Stimulated activated CD8-positive, alpha-beta memory T cell treated with anti-CD3 and anti-CD28 coated beads, Interleukin-4, amount 100 ng/mL, for 4 hours (primary cell): ENCODE results near the gene SMYD5.
"Not testable (repeated sequence)": the region's sequence is repeated elsewhere in the genome, so short reads cannot be mapped to it uniquely, and the experiment has no call there.

Experiments used
- DNase-seq, 2 donors: peaks; one replicate each; pipeline ENCODE4 v3.0.0-alpha.2; 2020; ENCODE audit warnings: low read depth in 2 of 2, low spot score in 1 of 2

SMYD5 gene

DNA sequence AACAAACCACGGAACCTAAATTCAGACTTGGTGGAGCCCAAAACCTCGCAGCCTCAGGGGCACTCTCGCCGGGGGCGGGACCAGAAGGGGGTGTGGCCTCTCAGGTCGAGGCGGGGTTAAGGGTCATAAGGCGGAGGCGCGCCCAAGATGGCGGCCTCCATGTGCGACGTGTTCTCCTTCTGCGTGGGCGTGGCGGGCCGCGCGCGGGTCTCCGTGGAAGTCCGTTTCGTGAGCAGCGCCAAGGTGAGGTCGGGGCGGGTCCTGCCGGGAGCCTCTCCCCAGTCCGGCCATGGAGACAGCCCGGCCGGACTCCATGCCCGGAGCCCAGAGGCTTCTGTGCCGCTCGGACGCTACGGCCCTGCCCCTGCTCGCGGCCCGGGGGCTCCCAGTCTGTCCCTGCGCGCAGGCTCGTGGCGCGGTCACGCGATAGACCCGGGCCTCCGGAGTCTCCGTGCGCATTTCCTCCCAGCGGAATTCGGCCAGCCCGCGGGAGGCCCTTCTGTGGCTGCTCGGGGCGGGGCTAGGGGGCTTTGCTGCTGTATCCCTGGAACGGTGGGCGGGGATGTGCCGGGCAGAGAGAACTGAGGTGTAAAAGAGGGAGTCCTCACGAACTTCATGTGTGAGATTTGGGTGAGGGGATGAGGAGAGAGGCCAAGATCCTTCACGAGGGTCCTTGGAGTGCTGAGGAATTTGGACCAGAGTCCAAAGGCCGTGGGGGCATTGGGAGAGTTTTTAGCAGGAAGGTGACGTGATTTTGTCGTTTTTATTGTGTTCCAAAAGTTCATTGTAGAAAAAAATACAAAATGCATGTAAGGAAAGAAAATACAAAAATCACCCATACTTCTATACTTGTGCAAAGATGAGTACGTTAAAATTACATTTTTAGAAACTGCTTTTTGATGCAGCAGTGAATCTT lies at the start of gene SMYD5:
Gene SMYD5, plus strand, starts transcription at position 126 of the 916 bp plus-strand sequence. Its CDS starts 22 bp downstream, at position 148.
- peak; percentile 81 to 86 for DNase-seq

DNA sequence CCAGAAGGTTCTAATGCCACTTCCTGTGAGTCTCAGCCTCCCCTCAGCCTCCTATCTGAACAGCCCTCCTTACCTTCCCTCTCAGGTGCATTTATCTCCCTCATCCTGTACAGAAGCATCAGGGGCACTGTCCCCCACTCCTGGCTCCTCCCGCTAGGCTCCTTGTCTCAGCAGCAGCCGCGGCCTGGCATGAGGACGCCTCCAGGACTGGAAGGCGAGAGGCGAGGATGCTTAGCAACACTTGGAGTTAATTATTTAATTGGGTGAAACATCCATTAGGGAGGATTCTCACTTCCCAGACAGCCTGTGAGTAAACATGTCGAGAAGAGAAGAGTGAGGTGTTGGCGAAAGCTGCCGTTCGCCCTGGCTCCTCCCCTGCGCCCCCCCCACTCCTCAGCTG lies 48.1 kb upstream of the SMYD5 start:
- not testable (repeated sequence) for DNase-seq

DNA sequence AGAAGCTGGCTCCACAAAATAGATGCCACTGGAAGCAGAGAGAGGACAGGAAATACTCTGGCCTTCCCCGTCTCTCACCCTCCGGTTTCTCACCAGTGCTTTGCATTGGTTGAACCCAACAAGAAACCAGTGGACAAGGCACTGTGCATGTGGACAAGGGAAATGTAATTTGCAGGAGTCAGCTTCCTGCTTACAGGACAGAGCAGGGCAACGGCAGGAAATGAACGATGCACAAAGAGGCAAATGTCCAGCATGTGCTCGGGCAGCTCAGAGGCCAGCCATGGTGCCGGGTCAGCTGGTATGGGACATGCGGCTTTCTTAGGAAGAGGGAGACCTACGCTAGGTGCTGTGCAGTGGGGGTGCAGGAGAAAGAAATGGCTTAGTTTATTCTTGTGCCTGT lies 47.2 kb upstream of the SMYD5 start:
- not testable (repeated sequence) for DNase-seq

DNA sequence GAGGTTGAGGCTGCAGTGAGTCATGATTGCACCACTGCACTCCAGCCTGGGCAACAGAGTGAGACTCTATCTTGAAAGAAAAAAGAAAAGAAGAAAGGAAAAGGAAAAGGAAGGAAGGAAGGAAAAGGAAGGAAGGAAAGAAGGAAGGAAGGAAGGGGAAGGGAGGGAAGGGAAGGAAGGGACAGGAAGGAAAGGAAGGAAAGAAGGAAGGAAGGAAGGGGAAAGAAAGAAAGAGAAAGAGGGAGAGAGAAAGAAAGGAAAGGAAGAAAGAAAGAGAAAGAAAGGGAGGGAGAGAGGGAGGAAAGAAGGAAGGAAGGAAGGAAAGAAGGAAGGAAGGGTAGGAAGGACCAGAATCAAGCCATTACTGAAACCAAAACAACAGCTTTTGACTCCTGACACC lies 45.7 kb upstream of the SMYD5 start:
- not testable (repeated sequence) for DNase-seq

DNA sequence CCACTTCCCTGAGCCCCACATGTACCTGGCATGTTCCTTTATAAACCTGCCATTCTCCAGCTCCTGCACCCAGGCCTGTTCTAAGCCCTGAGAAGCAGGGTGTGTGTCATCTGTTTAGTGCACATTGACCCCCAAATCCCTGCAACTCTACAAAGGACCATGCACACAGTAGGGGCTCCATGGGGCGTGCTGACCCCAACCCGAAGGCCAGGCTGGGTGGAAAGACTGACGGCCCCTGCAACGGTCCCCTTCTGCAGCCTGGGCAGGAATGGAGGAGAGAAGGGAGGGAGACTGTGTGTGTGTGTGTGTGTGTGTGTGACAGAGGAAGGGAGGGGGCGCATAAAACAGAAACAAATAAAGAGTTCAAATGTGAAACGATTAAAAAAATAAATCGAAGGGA lies 43.7 kb upstream of the SMYD5 start:
- DNase-seq, result not testable (repeated sequence)

DNA sequence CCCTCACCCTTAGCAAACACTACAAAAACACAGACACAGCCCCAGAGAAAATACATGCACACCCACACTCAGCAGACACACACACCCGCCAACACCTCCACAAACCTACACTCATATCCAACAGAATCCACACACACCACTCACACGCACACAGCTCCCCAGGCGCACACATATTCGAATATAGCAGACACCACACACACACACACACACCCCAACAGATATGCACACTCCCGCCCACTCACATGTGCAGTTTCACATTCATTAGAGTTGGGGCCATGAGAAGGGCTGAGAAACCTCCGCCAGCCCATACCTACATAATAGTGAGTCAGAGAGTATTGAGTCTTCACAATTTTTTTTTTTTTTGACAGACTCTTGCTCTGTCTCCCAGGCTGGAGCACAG lies 41.1 kb upstream of the SMYD5 start:
- no peak for DNase-seq

DNA sequence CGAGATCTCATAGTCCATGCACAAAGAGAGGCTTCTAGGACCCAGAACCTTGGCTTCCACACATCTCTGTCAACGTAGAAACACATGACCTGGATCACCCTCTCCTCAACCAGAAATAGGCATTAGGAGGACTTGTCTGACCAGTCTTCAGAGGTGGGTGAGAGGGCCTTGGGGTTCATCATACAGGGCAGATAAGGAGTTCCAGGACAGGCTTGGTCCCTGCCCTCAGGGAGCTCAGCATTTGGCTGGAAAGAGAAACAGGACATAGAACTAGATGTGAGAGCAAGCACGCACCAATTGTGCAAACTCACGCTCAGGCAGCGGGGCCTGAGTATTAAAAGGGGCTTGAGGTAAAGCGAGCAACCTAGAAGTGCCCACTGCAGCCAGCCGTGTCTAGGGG lies 40.3 kb upstream of the SMYD5 start:
- no peak for DNase-seq

DNA sequence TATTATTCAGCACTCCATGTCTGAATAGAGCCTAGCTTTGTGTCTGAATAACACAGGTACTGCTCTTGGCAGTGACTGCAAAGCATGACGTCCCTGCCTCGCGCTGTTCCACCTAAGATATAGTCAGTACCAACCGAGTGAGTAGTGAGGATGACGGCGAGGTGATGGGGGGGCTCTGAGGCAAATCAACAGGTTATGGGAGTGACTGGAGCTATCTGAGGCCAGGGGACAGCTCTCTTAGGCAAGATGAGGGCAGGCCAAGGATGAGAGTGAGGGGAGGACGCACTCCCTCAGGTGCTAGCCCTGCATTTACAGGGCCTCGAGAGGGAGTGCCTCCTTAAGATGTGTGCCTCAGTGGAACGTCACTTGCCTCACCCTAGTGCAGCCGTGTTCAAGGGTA lies 39.8 kb upstream of the SMYD5 start:
- DNase-seq, result no peak

DNA sequence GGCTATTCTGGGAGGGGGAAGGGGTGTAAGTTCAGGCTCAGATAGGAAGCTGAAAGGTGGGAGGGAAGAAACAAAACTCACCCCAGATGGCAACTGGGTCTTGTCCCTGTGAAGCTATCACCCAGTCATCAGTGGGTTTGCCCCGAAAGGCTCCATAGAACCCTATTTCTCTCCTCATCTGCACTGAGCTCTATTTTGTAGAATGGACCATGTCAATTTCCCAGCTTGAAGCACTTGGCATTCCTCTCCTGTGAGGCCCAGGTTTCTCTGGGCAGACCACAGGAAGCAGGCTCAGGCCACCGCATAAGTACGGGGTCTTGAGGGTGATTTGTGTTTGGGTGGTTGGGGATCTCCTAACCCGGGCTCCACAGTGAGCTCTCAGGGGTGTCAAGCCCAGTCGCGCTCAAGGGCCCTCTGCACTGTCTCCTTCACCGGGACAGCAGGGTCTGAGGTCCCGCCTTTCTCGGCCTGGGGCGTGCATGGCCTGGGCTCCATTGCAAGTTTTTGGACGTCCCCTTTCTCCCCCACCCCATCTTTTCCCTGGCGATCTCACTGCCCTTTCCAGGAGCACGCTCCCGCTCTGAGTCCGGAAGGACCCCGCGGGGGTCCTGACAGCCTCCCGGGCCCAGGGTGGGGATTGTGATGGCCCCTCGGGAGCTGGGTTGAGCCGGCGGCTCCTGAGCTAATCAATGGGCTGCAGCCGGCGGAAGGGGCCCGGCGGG lies 38.9 kb upstream of the SMYD5 start:
- no peak for DNase-seq

DNA sequence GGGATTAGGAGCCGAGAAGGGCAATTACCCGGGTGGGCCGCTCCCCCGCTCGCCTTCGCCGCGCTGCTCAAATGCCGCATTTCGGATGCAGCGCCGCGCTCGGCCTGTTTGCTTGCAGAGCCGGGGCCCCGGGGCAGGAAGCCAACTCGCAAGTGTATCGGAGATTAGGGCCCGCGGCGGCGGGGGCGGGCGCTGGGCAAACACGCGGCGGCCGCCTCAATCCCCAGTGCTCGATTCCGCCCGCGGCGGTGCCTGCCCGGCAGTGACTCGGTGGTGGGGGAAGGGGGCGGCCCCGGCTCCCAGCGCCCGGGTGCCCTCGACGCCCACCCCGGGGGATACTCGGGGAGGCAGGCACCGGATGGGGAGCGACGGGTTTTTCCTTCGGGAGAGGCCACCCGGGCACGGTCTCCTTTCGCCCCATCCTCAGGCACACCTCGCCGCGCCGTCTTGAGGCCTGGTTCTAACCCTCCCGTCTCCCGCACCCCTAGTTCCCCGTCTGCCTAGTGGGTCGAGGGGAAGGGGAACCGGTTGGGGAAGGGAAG lies 38.3 kb upstream of the SMYD5 start:
- DNase-seq, result peak; percentile 28 to 43

DNA sequence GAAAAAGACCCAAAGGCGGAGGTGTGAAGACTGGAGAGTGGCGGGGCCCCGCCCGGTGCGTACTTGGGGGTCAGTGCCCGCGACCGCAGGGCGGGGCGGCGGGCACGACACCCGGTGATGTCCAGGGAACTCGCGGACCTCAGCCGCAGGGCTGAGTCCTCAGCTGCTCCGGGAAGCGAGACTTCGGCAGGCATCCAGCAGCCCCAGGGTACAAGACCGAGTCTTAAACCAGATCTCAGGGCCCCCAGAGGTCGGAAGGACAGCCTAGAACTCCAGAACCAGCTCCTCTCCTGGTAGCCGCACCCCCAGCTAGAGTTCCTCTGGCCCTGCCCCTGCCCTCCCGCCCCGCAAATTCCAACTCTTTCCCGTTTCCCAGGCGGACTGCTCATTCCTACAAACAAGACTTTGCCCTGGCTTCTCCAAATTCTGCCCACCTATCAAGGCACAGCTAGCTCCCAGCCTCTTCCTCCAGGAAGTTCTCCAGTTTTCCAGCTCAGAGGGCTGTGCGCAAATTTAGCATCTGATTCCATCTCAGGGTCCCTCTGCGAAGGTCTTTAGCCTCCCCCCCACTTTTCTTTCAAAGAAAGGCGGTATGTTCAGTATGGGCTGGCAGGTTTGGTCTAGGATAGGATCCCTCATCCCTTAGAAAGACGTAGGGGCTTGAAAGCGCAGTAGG lies 37.7 kb upstream of the SMYD5 start:
- DNase-seq, result no peak

DNA sequence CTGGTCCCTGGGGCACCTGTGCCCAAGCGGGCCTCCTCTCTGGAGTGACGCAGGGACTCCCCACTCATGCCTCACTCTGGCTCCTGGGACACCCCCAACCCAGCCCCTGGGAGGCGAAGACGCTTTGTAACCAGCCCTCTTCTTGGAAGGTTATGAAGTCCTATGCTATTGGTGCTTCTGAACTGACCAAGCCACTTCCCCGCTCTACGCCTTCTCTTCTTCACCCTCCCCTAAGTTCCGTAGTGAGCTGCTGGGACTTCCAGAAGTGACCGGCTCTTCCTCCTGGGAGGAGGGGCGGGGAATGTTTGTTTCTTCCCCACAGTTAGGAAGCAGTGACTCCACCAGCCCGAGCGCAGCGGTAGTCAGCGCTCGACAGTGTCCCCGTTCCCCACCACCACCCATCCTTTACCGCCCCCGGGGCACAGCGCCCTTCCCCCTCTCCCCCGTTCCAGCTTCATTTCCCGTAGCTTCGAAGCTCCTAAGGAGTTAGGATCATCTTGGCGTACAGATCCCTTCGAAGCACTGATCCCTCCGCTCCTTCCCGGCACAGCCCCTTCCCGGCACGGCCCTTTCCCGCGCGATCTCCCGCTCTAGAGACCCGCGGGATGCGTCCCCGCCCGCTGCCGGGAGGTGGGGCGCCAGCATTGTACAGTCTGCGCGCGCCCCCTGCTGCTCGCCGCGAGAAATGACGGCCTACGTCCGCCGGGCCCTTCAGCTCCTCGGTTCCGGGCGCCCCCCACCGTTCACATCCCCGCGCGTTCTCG lies 37.0 kb upstream of the SMYD5 start:
- peak; percentile 74 to 79 for DNase-seq

DNA sequence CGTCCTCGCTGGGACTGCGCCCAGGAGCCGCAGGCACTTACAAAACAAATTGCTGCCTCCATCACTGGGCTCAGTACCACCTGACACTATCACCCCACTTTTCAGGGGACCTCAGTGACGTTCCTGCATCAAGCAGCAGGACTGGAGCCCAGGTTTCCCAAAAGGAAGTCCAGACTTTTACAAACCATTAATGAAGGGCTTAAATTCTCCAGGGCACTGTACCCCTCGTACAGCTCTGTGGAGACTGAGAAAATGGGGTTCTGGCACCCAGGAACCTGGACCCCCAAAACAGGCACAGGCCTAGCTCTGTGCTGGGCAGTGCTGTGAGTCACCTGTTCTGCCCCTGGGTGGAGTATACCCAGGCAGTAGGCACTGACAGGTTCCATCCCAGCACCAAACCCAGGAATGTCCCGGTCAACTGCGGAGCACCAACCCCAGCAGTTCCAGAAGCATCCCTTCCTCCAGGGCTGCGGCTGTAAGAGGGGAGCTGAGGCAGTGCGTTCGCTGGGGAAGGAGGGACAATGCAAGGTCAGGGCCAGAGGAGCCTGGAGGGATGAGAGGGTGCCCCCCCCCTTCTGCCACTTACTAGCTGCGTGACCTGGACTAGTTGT lies 36.3 kb upstream of the SMYD5 start:
- no peak for DNase-seq

DNA sequence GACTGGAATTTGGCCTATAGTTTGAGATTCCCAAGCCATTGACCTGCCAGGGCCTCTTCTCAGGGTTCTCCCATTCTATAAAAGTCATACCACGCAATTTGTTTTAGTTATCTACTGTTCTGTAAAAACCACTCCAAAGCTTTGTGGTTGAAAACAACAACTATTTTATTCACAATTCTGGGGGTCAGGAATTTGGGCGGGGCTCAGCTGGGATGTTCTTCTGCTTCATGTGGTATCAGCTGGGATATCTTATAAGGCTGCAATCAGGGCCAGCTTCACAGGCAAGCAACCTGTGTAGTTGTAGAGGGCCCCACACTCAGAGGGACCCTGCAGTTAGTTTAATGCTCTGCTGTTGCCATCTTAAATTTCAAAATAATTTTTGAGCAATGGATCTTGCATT lies 28.1 kb upstream of the SMYD5 start:
- no peak for DNase-seq

DNA sequence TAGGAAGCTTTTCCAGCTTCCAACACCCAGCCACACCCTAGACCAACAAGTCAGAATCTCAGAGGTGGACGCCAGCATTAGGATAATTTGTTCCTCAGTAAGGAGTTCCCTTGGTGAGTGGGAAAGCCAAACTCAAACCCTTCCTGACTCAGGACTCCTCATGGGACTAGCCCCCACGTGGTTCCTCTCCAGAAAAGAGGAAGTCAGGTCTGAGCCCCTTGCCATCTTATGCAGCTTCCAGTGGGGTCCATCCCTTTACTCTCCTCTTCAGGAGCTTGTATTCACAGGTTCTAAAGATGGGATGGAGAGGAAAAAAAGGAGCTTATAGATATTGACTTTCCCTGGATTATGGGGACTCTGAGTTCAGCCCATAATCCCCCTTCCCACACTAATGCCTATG lies 26.5 kb upstream of the SMYD5 start:
- no peak for DNase-seq

DNA sequence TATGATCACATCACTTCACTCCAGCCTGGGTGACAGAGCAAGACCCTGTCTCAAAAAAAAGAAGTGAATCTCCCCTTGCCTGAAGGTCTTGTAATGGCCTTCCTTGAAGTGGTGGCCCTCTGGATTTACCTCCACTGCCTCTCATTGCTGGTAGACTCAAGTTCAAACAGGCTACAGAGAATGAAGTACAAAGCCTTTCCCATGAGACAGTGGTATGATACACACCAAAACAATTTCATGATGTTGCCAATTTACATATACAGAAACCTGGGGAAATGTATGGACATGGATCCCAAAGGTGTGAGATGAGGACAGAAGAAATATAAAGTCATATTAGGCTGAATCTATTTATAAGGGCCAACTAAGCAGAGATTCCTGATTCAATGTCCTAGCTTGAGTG lies 16.5 kb upstream of the SMYD5 start:
- no peak for DNase-seq

DNA sequence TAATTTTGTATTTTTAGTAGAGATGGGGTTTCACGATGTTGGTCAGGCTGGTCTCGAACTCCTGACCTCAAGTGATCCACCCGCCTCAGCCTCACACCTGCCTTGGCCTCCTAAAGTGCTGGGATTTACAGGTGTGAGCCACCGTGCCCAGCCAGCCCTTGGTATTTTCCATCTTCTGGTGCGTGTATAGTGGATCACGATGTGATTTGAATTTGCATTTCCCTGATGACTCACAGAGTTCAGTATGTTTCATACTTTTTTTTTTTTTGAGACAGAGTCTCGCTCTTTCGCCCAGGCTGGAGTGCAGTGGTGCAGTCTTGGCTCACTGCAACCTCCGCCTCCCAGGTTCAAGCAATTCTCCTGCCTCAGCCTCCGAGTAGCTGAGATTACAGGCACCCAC lies 13.8 kb upstream of the SMYD5 start:
- not testable (repeated sequence) for DNase-seq

DNA sequence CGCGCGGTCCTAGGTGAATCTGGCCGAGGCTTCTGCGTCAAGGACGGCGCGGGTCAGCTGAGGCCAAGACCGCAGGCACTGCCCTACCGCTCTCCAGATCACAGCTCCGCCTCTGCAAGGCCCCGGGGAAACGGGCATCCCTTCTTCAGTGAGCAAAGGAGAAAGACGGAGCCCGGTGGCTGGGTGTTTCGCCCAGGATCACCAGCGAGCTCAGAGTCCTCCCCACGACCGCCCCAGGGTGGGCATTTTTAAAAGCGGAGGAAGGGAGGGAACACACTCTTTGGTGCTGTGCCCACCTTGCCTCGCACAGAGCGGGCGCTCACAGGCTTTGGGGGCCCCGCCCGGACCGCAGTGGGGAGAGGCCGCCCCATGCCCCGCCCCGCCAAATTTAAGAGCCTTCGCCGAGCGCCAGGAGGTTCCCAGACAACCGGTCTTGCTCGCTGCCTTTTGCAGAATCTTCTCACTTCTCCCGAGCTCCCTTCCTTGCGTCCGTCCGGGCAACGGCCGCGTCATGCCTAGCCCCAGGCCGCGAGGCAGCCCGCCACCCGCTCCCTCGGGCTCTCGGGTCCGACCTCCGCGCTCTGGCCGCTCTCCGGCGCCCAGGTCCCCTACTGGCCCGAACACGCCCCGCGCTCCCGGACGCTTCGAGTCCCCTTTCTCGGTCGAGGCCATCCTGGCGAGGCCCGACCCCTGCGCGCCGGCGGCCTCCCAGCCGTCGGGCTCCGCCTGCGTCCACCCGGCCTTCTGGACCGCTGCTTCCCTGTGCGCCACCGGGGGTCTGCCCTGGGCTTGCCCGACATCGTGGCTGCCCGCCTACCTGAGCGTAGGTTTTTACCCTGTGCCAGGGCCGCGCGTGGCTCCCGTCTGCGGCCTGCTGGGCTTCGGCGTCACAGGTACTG lies 11.6 kb upstream of the SMYD5 start, which contains the start of gene NOTO:
Gene NOTO, plus strand, starts transcription at position 419 of the 899 bp plus-strand sequence. Its CDS starts 93 bp downstream, at position 512.
- no peak for DNase-seq

DNA sequence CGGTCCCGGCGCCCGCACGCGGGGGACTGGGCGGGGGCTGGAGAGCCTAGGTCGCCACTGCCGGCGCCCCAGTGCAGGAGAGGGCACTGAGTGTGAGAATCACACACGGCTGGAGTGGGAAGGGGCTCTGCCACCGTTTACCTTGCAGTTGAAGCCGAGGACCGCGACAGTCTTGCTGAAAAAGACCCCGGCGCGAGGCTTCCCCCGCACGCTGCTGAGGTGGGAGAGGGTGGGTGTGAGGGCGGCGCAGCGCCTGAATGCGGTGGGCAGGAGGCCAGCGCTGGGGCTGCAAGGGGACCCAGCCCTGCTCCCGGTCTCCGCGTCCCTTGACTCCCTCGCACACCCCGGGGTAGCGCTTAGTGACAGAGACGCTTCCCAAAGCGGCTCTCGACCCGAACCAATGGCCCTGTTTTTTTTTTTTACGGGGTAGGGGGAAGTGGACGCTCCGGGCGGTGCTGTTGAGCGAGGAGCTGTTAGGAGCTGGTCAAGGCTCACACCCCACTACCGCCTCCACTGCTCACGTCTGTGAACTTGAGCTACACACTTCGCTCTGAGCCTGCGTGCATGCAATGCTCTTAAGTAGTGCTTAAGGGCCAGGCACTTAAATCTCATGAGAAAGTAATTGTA lies 10.9 kb upstream of the SMYD5 start:
- no peak for DNase-seq
